Measurements from ENCODE around the gene MSL1. TPM values are rescaled to one million over a fixed set of nuclear protein-coding genes. Genes with fewer than 3 reads are reported as not detected.
A peak's percentile ranks its signal among the peaks of the same experiment; 100 is the strongest.

The MSL1 gene
- total and polyA plus RNA-seq, 8 donors, result 29.3 to 322 (median 68.4) TPM

- H3K27ac ChIP-seq, result peak overlapping the region; percentile 79 to 98 (median 97)
- DNase-seq, result peak in 1 of 2 donors; percentile 45
- H3K4me1 ChIP-seq, result peaks cover 78 to 100% (median 95%) of the 10 kb centered on the region in 4 donors
- H3K36me3 ChIP-seq, result no peaks in the 10 kb centered on the region
- H3K9me3 ChIP-seq, result no peaks in the 10 kb centered on the region
- TF ChIP-seq POLR2AphosphoS5 (IDR thresholded peaks at IDR 0.05) (no peak), POLR2A (IDR thresholded peaks at IDR 0.05) (no peak), EP300 (IDR thresholded peaks at IDR 0.05) (no peak)
- TF ChIP-seq, protein P1, sequence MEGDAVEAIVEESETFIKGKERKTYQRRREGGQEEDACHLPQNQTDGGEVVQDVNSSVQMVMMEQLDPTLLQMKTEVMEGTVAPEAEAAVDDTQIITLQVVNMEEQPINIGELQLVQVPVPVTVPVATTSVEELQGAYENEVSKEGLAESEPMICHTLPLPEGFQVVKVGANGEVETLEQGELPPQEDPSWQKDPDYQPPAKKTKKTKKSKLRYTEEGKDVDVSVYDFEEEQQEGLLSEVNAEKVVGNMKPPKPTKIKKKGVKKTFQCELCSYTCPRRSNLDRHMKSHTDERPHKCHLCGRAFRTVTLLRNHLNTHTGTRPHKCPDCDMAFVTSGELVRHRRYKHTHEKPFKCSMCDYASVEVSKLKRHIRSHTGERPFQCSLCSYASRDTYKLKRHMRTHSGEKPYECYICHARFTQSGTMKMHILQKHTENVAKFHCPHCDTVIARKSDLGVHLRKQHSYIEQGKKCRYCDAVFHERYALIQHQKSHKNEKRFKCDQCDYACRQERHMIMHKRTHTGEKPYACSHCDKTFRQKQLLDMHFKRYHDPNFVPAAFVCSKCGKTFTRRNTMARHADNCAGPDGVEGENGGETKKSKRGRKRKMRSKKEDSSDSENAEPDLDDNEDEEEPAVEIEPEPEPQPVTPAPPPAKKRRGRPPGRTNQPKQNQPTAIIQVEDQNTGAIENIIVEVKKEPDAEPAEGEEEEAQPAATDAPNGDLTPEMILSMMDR (IDR thresholded peaks at IDR 0.05), result no peak
- intact Hi-C loops (cut with DNase I; ENCODE audit: low total_unique reads), result no loop called here
- no peak overlapping the region for H3K4me3 ChIP-seq
- H3K27me3 ChIP-seq, result no peaks in the 10 kb centered on the region
- WGBS, 5 donors, result 39 to 57% (median 48%) methylated on average over 3 of the region's 3 CpGs
These were observed 11.5 kb upstream of the MSL1 start for GRCh38 chr17:40110026-40110845.

GRCh38 chr17:40111221-40112128 lies 10.3 kb upstream of the MSL1 start:
- no peaks in the 10 kb centered on the region for H3K27me3 ChIP-seq
- WGBS, 5 donors, result 0 to 2% (median 1%) methylated on average over 12 of the region's 12 CpGs
- peak overlapping the region in 2 of 4 donors; percentile 0 to 13 for H3K4me3 ChIP-seq
- H3K4me1 ChIP-seq, result peaks cover 70 to 97% (median 87%) of the 10 kb centered on the region in 4 donors
- TF ChIP-seq POLR2AphosphoS5 (IDR thresholded peaks at IDR 0.05) (peak; percentile 53 to 84 (median 82)), EP300 (IDR thresholded peaks at IDR 0.05) (peak; percentile 64), POLR2A (IDR thresholded peaks at IDR 0.05) (no peak)
- TF ChIP-seq, protein P1 (IDR thresholded peaks at IDR 0.05), result peak in 5 of 7 experiments; percentile 71 to 94 (median 83)
- intact Hi-C loops (cut with DNase I; ENCODE audit: low total_unique reads), result no loop called here
- H3K27ac ChIP-seq, result peak overlapping the region; percentile 79 to 98 (median 97)
- DNase-seq, result peak; percentile 86 to 97
- no peaks in the 10 kb centered on the region for H3K36me3 ChIP-seq
- no peaks in the 10 kb centered on the region for H3K9me3 ChIP-seq

- intact Hi-C loops (cut with DNase I; ENCODE audit: low total_unique reads), result no loop called here
- WGBS, 5 donors, result 4 to 25% (median 14%) methylated on average over 2 of the region's 2 CpGs
- H3K4me3 ChIP-seq, result no peak overlapping the region
These were observed 9.5 kb upstream of the MSL1 start for GRCh38 chr17:40112191-40112711.

More at GRCh38 chr17:40112191-40112711, 9.5 kb upstream of the MSL1 start:
- no peaks in the 10 kb centered on the region for H3K9me3 ChIP-seq
- no peaks in the 10 kb centered on the region for H3K27me3 ChIP-seq
- H3K4me1 ChIP-seq, result peaks cover 62 to 89% (median 79%) of the 10 kb centered on the region in 4 donors
- peak overlapping the region; percentile 79 to 98 (median 97) for H3K27ac ChIP-seq
- TF ChIP-seq POLR2A (IDR thresholded peaks at IDR 0.05) (no peak), EP300 (IDR thresholded peaks at IDR 0.05) (no peak), POLR2AphosphoS5 (IDR thresholded peaks at IDR 0.05) (no peak)
- TF ChIP-seq, protein P1 (IDR thresholded peaks at IDR 0.05), result no peak
- peak in 1 of 2 donors; percentile 30 for DNase-seq
- no peaks in the 10 kb centered on the region for H3K36me3 ChIP-seq
